Parathyroid adenoma (tissue), 2 donors: ENCODE measurements around the gene DOCK2.
"Not testable (repeated sequence)": the region's sequence is repeated elsewhere in the genome, so short reads cannot be mapped to it uniquely, and the experiment has no call there.

Source experiments
- H2AFZ ChIP-seq: fragments of 300-600 bp; sonication (generic); one replicate; pipeline ENCODE4 v1.7.0; 2017; ENCODE audit warnings: antibody characterized with exemption, mild to moderate bottlenecking
- H3K27ac ChIP-seq: fragments of 300-600 bp; sonication (generic); one replicate; pipeline ENCODE4 v1.7.0; 2017
- H3K27me3 ChIP-seq: fragments of 300-600 bp; sonication (generic); one replicate; pipeline ENCODE4 v1.7.0; 2017; ENCODE audit warnings: low read length; ENCODE audit not compliant: control insufficient read depth, insufficient read depth
- H3K36me3 ChIP-seq: fragments of 300-600 bp; sonication (generic); one replicate; pipeline ENCODE4 v1.7.0; 2017; ENCODE audit warnings: low read length; ENCODE audit not compliant: control insufficient read depth, insufficient read depth
- H3K4me1 ChIP-seq: fragments of 300-600 bp; sonication (generic); one replicate; pipeline ENCODE4 v1.7.0; 2017; ENCODE audit warnings: control low read depth
- H3K4me2 ChIP-seq: fragments of 300-600 bp; sonication (generic); one replicate; pipeline ENCODE4 v1.7.0; 2017; ENCODE audit warnings: low read length
- H3K4me3 ChIP-seq: fragments of 300-600 bp; sonication (generic); one replicate; pipeline ENCODE4 v1.7.0; 2017; ENCODE audit warnings: low read depth, low read length
- H3K79me2 ChIP-seq: fragments of 300-600 bp; sonication (generic); one replicate; pipeline ENCODE4 v1.7.0; 2017; ENCODE audit warnings: control low read depth
- H3K9ac ChIP-seq: fragments of 300-600 bp; sonication (generic); one replicate; pipeline ENCODE4 v1.7.0; 2017; ENCODE audit warnings: mild to moderate bottlenecking
- H3K9me3 ChIP-seq: fragments of 300-600 bp; sonication (generic); one replicate; pipeline ENCODE4 v1.7.0; 2017; ENCODE audit warnings: low read length; ENCODE audit not compliant: control insufficient read depth
- CTCF ChIP-seq: fragments of 300-600 bp; sonication (generic); IDR thresholded peaks from one replicate; pipeline ENCODE4 v1.7.0; 2017; ENCODE audit warnings: antibody characterized with exemption, mild to moderate bottlenecking
- donor health status: primary hyperparathyroidism.

The DOCK2 gene

GRCh38 chr5:169763376-169764017, 126.4 kb downstream of the DOCK2 start:
- Histone ChIP-seq H3K9me3 (no peaks in the 10 kb centered on the region), H3K27ac (no peak overlapping the region), H2AFZ (no peak overlapping the region), H3K4me1 (peaks cover 4% of the 10 kb centered on the region), H3K79me2 (no peaks in the 10 kb centered on the region), H3K4me2 (no peak overlapping the region), H3K4me3 (no peak overlapping the region), H3K36me3 (no peaks in the 10 kb centered on the region), H3K27me3 (no peaks in the 10 kb centered on the region), H3K9ac (no peak overlapping the region)
- no peak for TF ChIP-seq CTCF

GRCh38 chr5:169764018-169764378, 126.9 kb downstream of the DOCK2 start:
- no peak overlapping the region for H3K9ac ChIP-seq
- no peaks in the 10 kb centered on the region for H3K36me3 ChIP-seq

GRCh38 chr5:169765176-169765996, 128.3 kb downstream of the DOCK2 start:
- Histone ChIP-seq H3K27ac (no peak overlapping the region), H3K9ac (no peak overlapping the region), H3K4me2 (no peak overlapping the region), H3K4me1 (peaks cover 4% of the 10 kb centered on the region), H3K9me3 (no peaks in the 10 kb centered on the region), H3K36me3 (no peaks in the 10 kb centered on the region), H2AFZ (no peak overlapping the region), H3K79me2 (no peaks in the 10 kb centered on the region), H3K4me3 (no peak overlapping the region), H3K27me3 (no peaks in the 10 kb centered on the region)
- no peak for TF ChIP-seq CTCF

More at GRCh38 chr5:169764018-169764378, 126.9 kb downstream of the DOCK2 start:
- Histone ChIP-seq H3K4me1 (peaks cover 4% of the 10 kb centered on the region), H2AFZ (no peak overlapping the region), H3K27me3 (no peaks in the 10 kb centered on the region), H3K27ac (no peak overlapping the region), H3K4me3 (no peak overlapping the region), H3K4me2 (no peak overlapping the region), H3K9me3 (no peaks in the 10 kb centered on the region), H3K79me2 (no peaks in the 10 kb centered on the region)
- TF ChIP-seq CTCF, result no peak

- not testable (repeated sequence) for H3K36me3 ChIP-seq, H3K9ac ChIP-seq, H3K27me3 ChIP-seq, H3K9me3 ChIP-seq, H3K4me2 ChIP-seq, H3K79me2 ChIP-seq, H2AFZ ChIP-seq, H3K4me1 ChIP-seq, H3K4me3 ChIP-seq, H3K27ac ChIP-seq
These were observed 129.9 kb downstream of the DOCK2 start for GRCh38 chr5:169766943-169767342.

GRCh38 chr5:169767938-169768337, 130.9 kb downstream of the DOCK2 start:
- Histone ChIP-seq H3K9ac (no peak overlapping the region), H3K27me3 (no peaks in the 10 kb centered on the region), H3K9me3 (no peaks in the 10 kb centered on the region), H3K4me1 (peaks cover 4% of the 10 kb centered on the region), H3K79me2 (no peaks in the 10 kb centered on the region), H3K27ac (no peak overlapping the region), H3K4me2 (no peak overlapping the region), H3K36me3 (no peaks in the 10 kb centered on the region), H2AFZ (no peak overlapping the region), H3K4me3 (no peak overlapping the region)
- TF ChIP-seq CTCF, result no peak
